HPDE6-E6E7 (cell line): ENCODE data around the gene R3HDM2.
"Not testable (repeated sequence)": the region's sequence is repeated elsewhere in the genome, so short reads cannot be mapped to it uniquely, and the experiment has no call there.

ENCODE experiments used
- DNase-seq: peaks from one replicate; pipeline ENCODE4 v3.0.0; 2011; ENCODE audit warnings: missing footprints; ENCODE audit errors: extremely low spot score

The R3HDM2 gene

GRCh38 chr12:57330992-57331391, 99.9 kb downstream of the R3HDM2 start:
- DNase-seq, result no peak

GRCh38 chr12:57329219-57329618, 101.6 kb downstream of the R3HDM2 start:
- no peak for DNase-seq

- no peak for DNase-seq
Measured at GRCh38 chr12:57325395-57325794, 105.4 kb downstream of the R3HDM2 start.

- DNase-seq, result no peak
Measured at GRCh38 chr12:57323416-57323815, 107.4 kb downstream of the R3HDM2 start.

- DNase-seq, result no peak
Measured at GRCh38 chr12:57320639-57321038, 110.2 kb downstream of the R3HDM2 start.

GRCh38 chr12:57319678-57320469, 111.0 kb downstream of the R3HDM2 start:
- no peak for DNase-seq

- DNase-seq, result no peak
Measured at GRCh38 chr12:57315681-57316080, 115.2 kb downstream of the R3HDM2 start.

- not testable (repeated sequence) for DNase-seq
Measured at GRCh38 chr12:57312287-57312686, 118.6 kb downstream of the R3HDM2 start.

- DNase-seq, result no peak
Measured at GRCh38 chr12:57309420-57309819, 121.4 kb downstream of the R3HDM2 start.

GRCh38 chr12:57300961-57301584, 129.8 kb downstream of the R3HDM2 start:
- no peak for DNase-seq

- DNase-seq, result no peak
Measured at GRCh38 chr12:57299514-57300016, 131.3 kb downstream of the R3HDM2 start.

GRCh38 chr12:57296291-57296690, 134.6 kb downstream of the R3HDM2 start:
- DNase-seq, result no peak

GRCh38 chr12:57282073-57282472, 148.8 kb downstream of the R3HDM2 start:
- DNase-seq, result not testable (repeated sequence)

- peak; percentile 84 for DNase-seq
Measured at GRCh38 chr12:57280211-57281062, 150.4 kb downstream of the R3HDM2 start.

- DNase-seq, result no peak
Measured at GRCh38 chr12:57278465-57279381, 152.1 kb downstream of the R3HDM2 start.

- no peak for DNase-seq
Measured at GRCh38 chr12:57276935-57277563, 153.8 kb downstream of the R3HDM2 start.

GRCh38 chr12:57276233-57276632, 154.6 kb downstream of the R3HDM2 start:
- DNase-seq, result not testable (repeated sequence)

- DNase-seq, result no peak
Measured at GRCh38 chr12:57273516-57273915, 157.3 kb downstream of the R3HDM2 start.

GRCh38 chr12:57272337-57273151, 158.3 kb downstream of the R3HDM2 start:
- DNase-seq, result no peak
